ENCODE results near the gene SLC7A1.
A peak's percentile ranks its signal among the peaks of the same experiment; 100 is the strongest.
"Not testable (repeated sequence)": the region's sequence is repeated elsewhere in the genome, so short reads cannot be mapped to it uniquely, and the experiment has no call there.

Gene SLC7A1

DNA sequence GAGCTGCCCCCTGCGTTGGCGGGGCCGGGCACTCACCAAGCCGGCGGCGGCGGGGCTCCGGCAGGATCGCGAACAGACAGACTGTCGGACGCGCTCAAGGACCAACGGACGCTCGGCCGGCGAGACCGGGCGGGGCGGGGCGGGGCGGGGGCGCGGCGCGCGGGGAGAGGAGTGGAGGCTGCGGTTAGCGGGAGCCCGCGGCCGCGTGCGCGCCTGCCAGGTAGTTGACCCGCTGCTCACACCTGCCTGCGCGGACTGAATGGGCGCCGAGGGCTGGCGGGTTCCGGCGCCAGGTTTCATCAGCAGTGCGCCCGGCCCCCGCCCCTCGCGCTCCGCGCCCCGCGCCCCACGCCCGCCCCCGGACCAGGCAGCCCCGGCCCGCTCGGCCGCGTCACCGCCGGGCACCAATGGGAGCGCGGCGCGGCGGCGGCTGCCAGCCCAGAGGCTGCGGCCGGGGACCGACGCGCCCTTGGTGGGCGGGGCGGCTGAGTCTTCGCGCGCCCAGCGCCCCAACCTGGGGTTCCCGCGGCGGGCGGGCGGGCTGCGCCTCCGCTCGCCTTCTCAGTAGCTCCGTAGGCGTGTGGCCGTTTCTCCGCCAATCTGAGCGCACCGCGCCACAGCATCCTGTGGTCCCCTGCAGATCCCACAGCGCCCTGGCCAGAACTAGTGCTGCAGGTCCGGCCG is at the start of gene SLC7A1:
Gene SLC7A1 (minus strand): TSS at position 309 of the 684 bp plus-strand sequence. CDS start 59,500 bp downstream, outside the sequence.
- DNase-seq (ENCODE audit: low read depth, low spot score) = peak; percentile 82

- no peak for DNase-seq (ENCODE audit: low read depth, low spot score)
Observed at GRCh38 chr13:29640665-29641064, 45.2 kb upstream of the SLC7A1 start.

- DNase-seq (ENCODE audit: low read depth, low spot score) = not testable (repeated sequence)
Observed at GRCh38 chr13:29636831-29637230, 41.3 kb upstream of the SLC7A1 start.

GRCh38 chr13:29624997-29625396 is 29.5 kb upstream of the SLC7A1 start:
- DNase-seq (ENCODE audit: low read depth, low spot score) = no peak

- no peak for DNase-seq (ENCODE audit: low read depth, low spot score)
Observed at GRCh38 chr13:29621841-29622240, 26.4 kb upstream of the SLC7A1 start.

- no peak for DNase-seq (ENCODE audit: low read depth, low spot score)
Observed at GRCh38 chr13:29621051-29621800, 25.7 kb upstream of the SLC7A1 start.

DNA sequence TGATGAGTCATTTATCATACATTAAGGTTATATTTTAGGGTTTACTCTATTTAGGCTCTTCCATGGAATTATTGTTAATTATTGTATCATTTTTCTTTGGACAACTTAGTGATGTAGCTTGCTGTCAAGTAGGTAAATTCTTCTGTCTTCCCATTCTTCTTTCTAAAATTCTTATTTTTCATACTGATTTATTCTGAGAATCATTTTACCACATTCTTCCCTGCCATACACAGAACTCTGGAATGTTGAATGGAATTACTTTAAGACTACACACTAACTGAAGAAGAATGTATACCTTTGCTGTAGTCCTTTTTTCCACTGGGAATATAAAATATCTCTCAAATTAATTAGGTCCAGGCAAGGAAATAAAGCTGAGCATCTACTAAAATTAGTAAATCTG is 24.5 kb upstream of the SLC7A1 start:
- no peak for DNase-seq (ENCODE audit: low read depth, low spot score)

DNA sequence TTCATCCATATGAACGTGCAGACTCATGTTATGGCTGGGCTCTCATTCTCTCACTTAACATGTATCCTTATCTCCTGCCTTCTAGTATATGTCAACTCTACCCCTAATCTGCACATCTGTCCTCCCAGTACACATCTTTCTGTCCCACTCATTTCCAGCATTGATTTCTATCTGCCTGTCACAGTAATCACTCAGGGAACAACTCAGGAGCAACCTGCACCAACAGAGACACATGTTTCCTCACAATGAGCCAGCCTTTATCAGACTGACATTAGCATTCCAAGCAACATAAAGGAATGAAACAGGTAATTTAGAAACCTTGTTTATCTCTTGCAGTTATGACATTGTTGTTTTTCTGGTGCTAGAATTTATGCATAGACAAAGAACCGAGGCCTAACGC is 17.6 kb upstream of the SLC7A1 start:
- DNase-seq (ENCODE audit: low read depth, low spot score) = no peak

DNA sequence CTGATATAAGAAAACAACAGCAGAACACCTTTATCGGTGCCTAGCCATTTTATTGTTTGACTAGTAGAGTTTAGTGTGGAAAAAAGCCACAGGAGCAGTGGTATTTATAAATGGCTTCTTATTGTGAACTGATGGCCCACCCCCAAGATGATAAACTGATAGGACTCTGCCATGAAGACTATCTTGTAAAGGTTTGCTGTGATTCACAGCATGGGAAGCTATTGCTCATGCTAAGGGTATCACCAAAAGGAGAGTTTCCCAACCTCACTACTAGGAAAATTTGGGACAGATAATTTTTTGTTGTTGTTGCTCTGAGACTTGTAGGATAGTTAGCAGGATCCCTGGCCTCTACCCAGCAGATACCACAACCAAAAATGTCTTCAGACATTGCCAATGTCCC is 12.0 kb upstream of the SLC7A1 start:
- DNase-seq (ENCODE audit: low read depth, low spot score) = no peak

GRCh38 chr13:29605860-29606526 is 10.5 kb upstream of the SLC7A1 start:
- DNase-seq (ENCODE audit: low read depth, low spot score) = no peak

DNA sequence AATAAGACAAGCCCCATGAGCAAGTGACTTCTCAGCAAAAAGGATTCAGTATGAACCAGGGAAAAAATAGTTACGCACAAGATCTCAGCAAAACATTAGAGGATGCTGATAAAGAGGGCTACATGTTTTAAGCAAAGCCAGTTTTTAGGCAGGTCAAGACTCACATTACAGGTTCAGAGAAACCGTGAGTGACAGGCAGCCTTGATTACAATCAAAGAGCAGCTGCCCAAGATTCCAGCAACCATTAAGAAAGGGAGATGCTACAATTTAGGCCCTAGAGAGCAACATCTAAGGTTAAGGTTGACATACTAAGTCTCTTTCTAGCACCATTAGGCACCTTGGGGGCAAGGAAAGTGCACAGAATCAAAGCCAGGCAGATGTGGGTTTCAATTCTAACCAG is 2.8 kb upstream of the SLC7A1 start:
- no peak for DNase-seq (ENCODE audit: low read depth, low spot score)

DNA sequence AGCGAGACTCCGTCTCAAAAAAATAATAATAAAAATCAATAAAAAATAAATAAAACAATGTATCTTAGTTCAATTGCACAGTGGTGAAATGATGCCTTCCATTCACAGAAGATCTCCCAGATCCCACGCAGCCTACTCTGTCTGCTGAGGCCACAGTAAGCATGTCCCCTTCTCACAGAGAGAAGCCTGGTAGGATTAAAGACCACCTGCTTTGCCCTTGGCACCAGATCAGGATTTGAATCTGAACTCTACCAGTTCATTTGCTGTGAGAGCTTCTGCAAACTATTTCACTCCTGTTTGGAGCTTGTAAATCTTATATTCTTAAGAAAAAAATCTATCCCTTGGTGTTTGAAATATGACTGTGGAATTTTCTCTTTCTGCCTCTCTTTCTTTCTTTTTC is 2.2 kb upstream of the SLC7A1 start:
- DNase-seq (ENCODE audit: low read depth, low spot score) = no peak

DNA sequence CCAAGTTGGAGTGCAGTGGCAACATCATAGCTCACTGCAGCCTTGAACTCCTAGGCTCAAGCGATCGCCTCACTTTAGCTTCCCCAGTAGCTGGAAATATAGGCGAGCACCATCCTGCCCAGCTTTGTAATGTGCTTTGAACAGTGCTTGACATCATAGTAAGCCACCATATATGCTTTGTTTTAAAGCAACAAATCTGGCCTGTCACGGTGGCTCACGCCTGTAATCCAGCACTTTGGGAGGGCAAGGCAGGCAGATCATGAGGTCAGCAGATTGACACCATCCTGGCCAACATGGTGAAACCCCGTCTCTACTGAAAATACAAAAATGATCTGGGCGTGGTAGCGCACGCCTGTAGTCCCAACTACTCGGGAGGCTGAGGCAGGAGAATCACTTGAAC is 1.8 kb upstream of the SLC7A1 start:
- no peak for DNase-seq (ENCODE audit: low read depth, low spot score)

DNA sequence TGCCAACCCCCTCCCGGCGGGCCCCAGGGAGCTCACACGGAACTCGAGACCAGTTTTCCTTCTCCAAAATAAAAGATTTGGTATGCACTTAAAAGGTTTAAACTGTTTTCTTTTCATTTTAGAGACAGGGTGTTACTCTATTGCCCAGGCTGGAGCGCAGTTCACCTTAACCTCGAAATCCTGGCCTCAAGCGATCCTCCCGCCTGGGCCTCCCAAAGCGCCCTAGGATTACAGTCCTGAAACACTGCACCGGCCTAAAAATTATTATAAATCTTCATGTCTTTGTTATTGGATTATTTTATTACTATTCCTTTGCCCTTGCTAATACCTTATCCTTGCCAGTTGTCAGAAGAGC is 553 bp upstream of the SLC7A1 start:
- no peak for DNase-seq (ENCODE audit: low read depth, low spot score)

DNA sequence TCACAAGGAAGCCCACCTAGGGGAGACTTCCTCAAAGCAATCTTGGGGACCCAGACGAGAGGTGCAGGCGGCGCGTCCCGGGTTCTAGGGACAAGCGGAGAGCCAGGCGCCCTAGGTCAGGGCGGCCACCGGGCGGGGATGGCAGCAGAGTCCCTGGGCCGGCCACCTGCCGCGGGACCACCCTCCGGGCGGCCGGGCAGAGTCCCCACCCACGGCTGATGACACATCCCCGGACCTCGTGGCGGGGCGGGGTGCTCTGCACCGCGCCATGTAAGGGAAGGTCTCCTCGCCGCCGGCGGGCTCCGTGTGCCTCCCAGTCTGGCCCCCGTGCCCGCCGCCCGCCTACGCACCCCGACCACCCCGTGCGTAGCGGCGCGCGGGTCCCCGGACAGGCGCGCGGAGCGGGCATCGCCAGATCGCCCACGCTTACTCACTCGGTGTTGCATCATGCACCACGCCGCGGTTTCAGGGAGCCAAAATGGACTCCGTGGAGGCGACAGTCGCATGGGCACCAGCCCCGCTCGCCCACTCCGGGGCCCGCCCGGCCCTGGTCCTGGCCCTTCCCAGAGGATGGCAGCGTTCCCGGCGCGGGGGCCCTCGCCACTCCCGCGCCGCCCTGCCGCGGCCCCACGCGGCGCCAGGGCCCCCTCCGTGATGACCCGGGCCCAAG is 643 bp downstream of the SLC7A1 start:
- peak; percentile 51 for DNase-seq (ENCODE audit: low read depth, low spot score)

GRCh38 chr13:29594303-29594709 is 1.2 kb downstream of the SLC7A1 start:
- no peak for DNase-seq (ENCODE audit: low read depth, low spot score)

GRCh38 chr13:29593605-29594297 is 1.7 kb downstream of the SLC7A1 start:
- no peak for DNase-seq (ENCODE audit: low read depth, low spot score)

- no peak for DNase-seq (ENCODE audit: low read depth, low spot score)
Observed at GRCh38 chr13:29591310-29591709, 4.2 kb downstream of the SLC7A1 start.

GRCh38 chr13:29589967-29590366 is 5.5 kb downstream of the SLC7A1 start:
- DNase-seq (ENCODE audit: low read depth, low spot score) = peak; percentile 48

DNA sequence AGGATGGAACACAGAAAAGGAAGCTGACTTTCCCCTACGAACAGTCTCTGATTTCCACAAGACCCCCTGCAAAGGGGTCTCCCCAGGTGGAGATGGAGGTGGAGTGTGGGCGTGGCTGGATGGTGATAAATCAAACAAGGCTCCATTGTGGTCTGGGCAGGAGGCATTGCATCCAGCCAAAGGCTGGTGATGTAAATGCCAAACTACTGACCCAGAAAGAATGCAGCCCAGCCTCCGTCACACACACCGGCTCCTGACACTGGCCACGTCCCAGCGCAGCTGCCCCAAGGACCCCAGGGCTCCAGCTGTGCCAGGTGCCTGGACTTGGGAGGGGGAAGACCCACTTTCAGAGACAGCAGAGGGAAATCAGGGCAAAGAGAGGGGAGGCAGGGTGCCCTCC is 6.3 kb downstream of the SLC7A1 start:
- DNase-seq (ENCODE audit: low read depth, low spot score) = peak; percentile 62

DNA sequence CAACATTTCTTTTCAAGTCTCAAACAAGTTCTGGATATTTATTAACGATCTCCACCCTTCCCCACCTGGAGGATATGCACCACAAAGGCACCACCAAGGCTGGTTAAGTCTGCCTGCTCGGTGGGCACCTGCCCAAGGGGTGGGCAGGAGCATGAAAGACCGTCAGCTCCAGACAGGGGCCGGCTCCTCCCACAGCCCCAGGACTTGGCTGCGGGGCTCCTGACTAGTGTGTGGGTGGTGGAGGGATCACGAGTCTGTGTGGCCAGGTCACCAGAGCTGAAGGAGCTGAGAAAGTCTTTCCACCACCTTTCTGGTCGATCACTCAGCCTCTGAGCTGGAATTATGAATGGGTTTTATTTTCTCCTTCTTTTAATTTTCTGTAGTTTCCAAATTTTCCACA is 7.8 kb downstream of the SLC7A1 start:
- no peak for DNase-seq (ENCODE audit: low read depth, low spot score)

Measured in ELF-1 (cell line).